HuH-7.5 (cell line): ENCODE data around the gene ZFAND2A.

Experiments used
- DNase-seq: peaks from one replicate; pipeline ENCODE4 v3.0.0; 2011; ENCODE audit warnings: low spot score

ZFAND2A gene

DNA sequence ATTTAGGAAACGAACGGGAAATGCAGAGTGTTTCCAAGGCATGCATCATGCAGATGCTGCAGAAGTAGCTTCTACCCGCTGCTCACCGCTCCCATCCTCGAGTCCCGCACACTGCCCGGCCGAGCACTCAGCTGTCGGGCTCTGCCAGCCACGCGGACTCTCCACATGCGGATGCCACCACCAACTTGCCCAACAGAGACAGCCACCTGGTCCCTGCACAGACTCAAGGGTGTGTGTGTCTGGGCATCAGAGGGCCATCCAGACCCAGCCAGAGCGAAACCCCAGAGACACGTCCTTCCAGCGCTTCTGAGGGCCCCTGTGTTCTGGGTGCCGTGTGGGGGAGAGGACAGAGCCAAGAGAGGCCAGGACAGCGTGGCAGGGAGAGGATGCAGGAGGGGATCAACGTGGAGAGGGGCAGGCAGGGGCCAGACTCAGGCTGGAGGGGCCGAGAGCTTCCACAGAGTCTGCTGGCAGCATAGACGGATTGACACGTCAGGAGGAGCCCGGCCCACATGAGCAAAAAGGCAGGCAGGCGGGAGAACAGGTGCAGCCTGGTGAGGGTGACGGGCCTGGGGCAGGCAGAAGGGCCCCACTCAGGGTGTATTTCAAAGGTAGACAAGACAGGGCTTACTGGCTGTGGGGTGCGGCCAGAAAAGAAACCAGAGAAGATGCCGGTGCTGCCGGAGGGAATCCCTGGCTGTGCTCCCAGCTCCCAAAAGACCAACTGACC is 53.8 kb downstream of the ZFAND2A start:
- no peak for DNase-seq

DNA sequence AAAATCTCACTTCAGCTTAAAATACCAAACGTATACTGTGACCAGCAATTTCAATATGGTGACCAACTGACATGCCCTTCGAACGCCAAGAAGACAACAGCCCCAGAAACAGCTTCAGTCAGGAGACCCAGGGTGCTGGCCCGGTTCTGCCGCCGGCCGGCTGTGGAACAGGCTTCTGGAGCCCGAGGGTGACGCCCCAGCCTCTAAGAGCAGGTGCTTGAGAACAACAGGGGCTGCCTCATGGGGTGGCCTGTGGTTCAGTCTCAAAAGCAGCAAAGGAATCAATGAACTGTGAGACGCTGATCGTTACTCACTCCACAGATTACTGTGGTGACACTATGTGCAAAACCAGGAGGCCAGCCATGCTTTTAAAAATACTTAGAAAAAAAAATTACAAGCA is 54.8 kb downstream of the ZFAND2A start:
- DNase-seq = no peak

DNA sequence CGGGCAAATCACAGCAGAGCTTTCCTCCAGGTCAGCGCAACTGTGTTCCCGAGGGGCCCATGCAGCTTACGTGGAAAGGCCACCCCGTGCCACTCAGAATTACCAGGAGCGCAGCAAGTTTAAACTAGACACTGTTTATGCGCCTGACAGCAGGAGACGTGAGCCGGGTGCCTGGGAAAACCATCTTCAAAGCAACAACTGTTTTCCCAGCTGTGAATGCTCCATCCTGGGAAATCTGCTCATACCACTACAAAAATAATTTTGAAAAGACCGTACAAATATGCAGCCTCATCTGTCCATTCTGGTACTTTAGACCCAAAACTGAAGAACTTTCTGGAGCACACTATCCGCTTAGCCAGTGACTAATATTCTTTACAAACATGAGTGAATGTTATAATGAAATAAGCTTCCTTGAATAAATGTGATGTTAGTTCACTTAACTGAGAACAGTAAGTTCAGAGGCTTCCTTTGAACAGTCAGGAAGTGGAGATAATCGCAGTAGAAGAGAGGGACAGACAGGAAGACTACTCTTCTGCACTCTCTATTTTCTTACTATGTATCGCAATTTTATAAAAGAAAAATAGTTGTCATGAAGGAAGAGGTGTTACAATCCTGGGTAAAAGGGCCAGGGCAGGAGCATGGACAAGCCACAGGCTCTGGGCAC is 55.3 kb downstream of the ZFAND2A start:
- DNase-seq = no peak

DNA sequence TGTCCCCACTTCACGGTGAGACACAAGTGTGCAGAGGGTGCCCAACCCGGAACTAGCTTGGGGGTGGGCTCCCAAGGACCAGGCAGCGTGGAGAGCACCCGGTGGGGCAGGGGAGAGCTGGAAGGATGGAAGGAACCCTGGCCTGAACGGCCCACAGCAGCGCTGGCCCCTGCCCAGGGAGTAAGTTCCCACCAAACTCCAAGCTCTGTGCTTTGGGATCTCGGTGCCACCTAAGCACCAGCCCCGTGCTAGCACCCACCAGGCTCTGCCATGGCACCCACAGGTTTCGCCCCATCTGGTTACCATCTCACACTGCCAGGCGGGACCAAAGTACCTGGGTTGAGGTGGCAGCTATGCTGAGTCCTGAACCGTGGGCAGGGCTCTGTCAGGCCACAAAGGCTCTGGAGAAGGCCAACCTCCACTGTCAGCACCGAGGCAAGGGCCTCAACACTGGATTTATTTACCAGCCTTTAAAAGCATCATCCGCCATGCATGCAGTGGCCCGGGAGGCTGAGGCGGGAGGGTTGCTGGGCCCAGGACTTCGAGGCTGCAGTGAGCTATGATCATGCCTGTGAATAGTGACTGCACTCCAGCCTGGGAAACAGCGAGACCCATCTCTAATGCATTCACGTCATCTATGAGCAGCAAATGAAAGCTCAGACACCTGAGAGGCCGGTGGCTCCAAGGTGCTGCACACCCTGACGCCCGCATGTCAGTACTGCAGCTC is 56.0 kb downstream of the ZFAND2A start:
- no peak for DNase-seq

DNA sequence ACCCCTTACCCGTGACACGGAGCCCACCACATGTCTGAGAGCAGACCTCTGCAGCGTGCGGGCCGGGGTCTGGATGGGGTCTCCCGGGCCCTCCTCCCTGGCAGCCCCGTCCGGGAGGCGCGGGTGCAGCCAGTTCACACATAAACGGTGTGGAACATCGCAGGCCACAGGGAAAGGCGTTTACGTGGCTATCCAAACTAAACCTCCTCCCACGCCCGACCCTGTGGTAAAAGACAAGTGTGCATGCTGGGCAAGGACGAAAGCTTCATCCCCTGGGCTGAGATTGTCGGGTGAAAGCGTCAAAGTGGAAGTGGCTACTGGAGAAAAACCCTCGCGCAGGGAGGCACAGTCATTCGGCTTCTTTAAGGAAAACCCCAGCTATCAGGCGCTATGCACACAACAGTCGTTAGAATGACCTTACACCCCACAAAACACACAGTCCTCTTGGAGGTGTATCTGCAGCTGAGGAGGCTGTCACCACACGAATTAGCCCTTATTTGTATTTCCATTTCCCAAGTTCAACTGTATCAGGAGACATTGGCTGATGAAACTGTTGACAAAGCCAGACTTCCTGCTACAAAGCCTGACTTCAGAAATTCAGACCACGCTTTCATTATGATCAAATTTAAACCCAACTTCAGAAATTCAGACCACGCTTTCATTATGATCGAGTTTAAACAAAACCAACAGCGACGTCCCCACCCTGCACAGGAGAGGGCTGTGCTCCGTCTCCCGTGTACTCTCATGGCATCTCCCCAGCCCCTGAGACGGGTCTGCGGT is 56.8 kb downstream of the ZFAND2A start:
- DNase-seq = no peak
